ENCODE data around the gene VAV3. TPM values are rescaled to one million over a fixed set of nuclear protein-coding genes. Genes with fewer than 3 reads are reported as not detected.

VAV3 gene
- total RNA-seq, 1 experiment from 2014 or later = not detected

GRCh38 chr1:107681001-107681479 lies 283.9 kb downstream of the VAV3 start:
- Histone ChIP-seq H3K36me3 (ENCODE audit: control insufficient read depth in 1 of 2, insufficient read depth in 2 of 2, low read length in 2 of 2) (no peaks in the 10 kb centered on the region), H3K27me3 (ENCODE audit: insufficient read depth, low read length) (no peaks in the 10 kb centered on the region), H3K9me3 (ENCODE audit: control insufficient read depth in 1 of 2, insufficient read depth in 1 of 2, low read depth in 1 of 2, low read length in 2 of 2) (no peaks in the 10 kb centered on the region; a peak in 1 of 4 replicates), H3K79me2 (ENCODE audit: insufficient read depth, low read length) (no peaks in the 10 kb centered on the region), H3K9ac (ENCODE audit: low read length) (no peak overlapping the region), H2AFZ (ENCODE audit: low read depth, low read length, poor library complexity, severe bottlenecking) (no peak overlapping the region), H3K27ac (ENCODE audit: low read depth, low read length) (no peak overlapping the region), H3K9me2 (ENCODE audit: insufficient read depth) (no peaks in the 10 kb centered on the region), H4K20me1 (ENCODE audit: insufficient read depth) (no peaks in the 10 kb centered on the region), H3K4me1 (ENCODE audit: control insufficient read depth in 1 of 2, insufficient read depth in 2 of 2, low read length in 2 of 2) (no peaks in the 10 kb centered on the region), H3K4me3 (replicated peaks in 1 of 2; ENCODE audit: low read depth in 1 of 2, low read length in 2 of 2) (no peak overlapping the region), H3K4me2 (ENCODE audit: low read length) (no peak overlapping the region)
- intact Hi-C loops (cut with micrococcal nuclease) = no loop called here
- DNase-seq (ENCODE audit: low read depth, low spot score) = no peak
- RAD21 ChIA-PET (ENCODE audit: low non-redundant PET in 1 of 2, low total read pairs in 2 of 2, uncharacterized antibody in 2 of 2, unreplicated experiment in 2 of 2) = no interaction called here
- TF ChIP-seq MAX (IDR thresholded peaks at IDR 0.05) (no peak), FOSL1 (IDR thresholded peaks at IDR 0.05; ENCODE audit: low read depth) (no peak), CEBPB (IDR thresholded peaks at IDR 0.05; ENCODE audit: low read depth) (no peak), POLR2A (IDR thresholded peaks at IDR 0.05; ENCODE audit: borderline replicate concordance, extremely low read depth, insufficient read depth, insufficient read length) (no peak), EZH2phosphoT487 (IDR thresholded peaks at IDR 0.05; ENCODE audit: borderline replicate concordance) (no peak), CBX3 (IDR thresholded peaks at IDR 0.05; ENCODE audit: low read depth) (no peak), SRF (IDR thresholded peaks at IDR 0.05; ENCODE audit: low read depth) (no peak), EGR1 (IDR thresholded peaks at IDR 0.05; ENCODE audit: low read depth) (no peak), YY1 (IDR thresholded peaks at IDR 0.05; ENCODE audit: extremely low read depth, insufficient replicate concordance, low read depth, low read length) (no peak), TCF7L2 (IDR thresholded peaks at IDR 0.05; ENCODE audit: borderline replicate concordance, extremely low read depth, insufficient read depth, insufficient read length) (no peak), REST (IDR thresholded peaks at IDR 0.05; ENCODE audit: low read depth) (no peak), POLR2AphosphoS5 (IDR thresholded peaks at IDR 0.05; ENCODE audit: low read depth, low read length) (no peak), SP1 (IDR thresholded peaks at IDR 0.05; ENCODE audit: low read depth) (no peak), ZFX (IDR thresholded peaks at IDR 0.05) (no peak)
- CTCF ChIA-PET = no interaction called here
- POLR2A ChIA-PET = no interaction called here
- BruUV-seq (replicated peaks) = no TSS peak
- no peak for ATAC-seq
